Amniotic stem cell (primary cell): ENCODE measurements around the gene ACTMAP.
"Not testable (repeated sequence)": the region's sequence is repeated elsewhere in the genome, so short reads cannot be mapped to it uniquely, and the experiment has no call there.

Source experiments
- DNase-seq: peaks from one replicate; lab custom pipeline; 2025; lab: John Stamatoyannopoulos, UW

ACTMAP gene

GRCh38 chr19:40742886-40743285, 7.4 kb downstream of the ACTMAP start:
- DNase-seq, result no peak

- no peak for DNase-seq
These were observed 7.8 kb downstream of the ACTMAP start for GRCh38 chr19:40742477-40742876.

- no peak for DNase-seq
These were observed 8.5 kb downstream of the ACTMAP start for GRCh38 chr19:40741527-40742390.

- DNase-seq, result no peak
These were observed 9.5 kb downstream of the ACTMAP start for GRCh38 chr19:40740747-40741146.

GRCh38 chr19:40739871-40740703, 10.2 kb downstream of the ACTMAP start:
- DNase-seq, result no peak

GRCh38 chr19:40739030-40739839, 11.0 kb downstream of the ACTMAP start:
- no peak for DNase-seq

GRCh38 chr19:40737102-40737644, 13.1 kb downstream of the ACTMAP start:
- no peak for DNase-seq

- DNase-seq, result no peak
These were observed 13.6 kb downstream of the ACTMAP start for GRCh38 chr19:40736661-40737060.

GRCh38 chr19:40735013-40735771, 15.1 kb downstream of the ACTMAP start:
- no peak for DNase-seq

GRCh38 chr19:40733149-40733548, 17.1 kb downstream of the ACTMAP start:
- DNase-seq, result no peak

- DNase-seq, result not testable (repeated sequence)
These were observed 18.0 kb downstream of the ACTMAP start for GRCh38 chr19:40732304-40732703.

GRCh38 chr19:40730065-40730464, 20.2 kb downstream of the ACTMAP start:
- DNase-seq, result not testable (repeated sequence)

GRCh38 chr19:40726279-40726678, 24.0 kb downstream of the ACTMAP start:
- no peak for DNase-seq

GRCh38 chr19:40724855-40725254, 25.4 kb downstream of the ACTMAP start:
- DNase-seq, result no peak

- no peak for DNase-seq
These were observed 26.0 kb downstream of the ACTMAP start for GRCh38 chr19:40724315-40724714.

- DNase-seq, result no peak
These were observed 26.5 kb downstream of the ACTMAP start for GRCh38 chr19:40723661-40724254.

- no peak for DNase-seq
These were observed 28.2 kb downstream of the ACTMAP start for GRCh38 chr19:40721936-40722661.

- DNase-seq, result no peak
These were observed 29.2 kb downstream of the ACTMAP start for GRCh38 chr19:40721140-40721486.

GRCh38 chr19:40719414-40719894, 30.8 kb downstream of the ACTMAP start:
- DNase-seq, result no peak
